ENCODE measurements around the gene ANO5. TPM values are rescaled to one million over a fixed set of nuclear protein-coding genes. Genes with fewer than 3 reads are reported as not detected.

ANO5 gene
- total RNA-seq, 1 experiment from 2014 or later, result not detected

- H3K27ac ChIP-seq (ENCODE audit: low read length), result no peak overlapping the region
- H3K9me2 ChIP-seq (replicated peaks; ENCODE audit: low read length), result no peaks in the 10 kb centered on the region
- DNase-seq, result no peak
- H2AFZ ChIP-seq (ENCODE audit: low read length), result no peak overlapping the region
- no peak overlapping the region for H3K4me3 ChIP-seq (ENCODE audit: low read length)
- H3K27me3 ChIP-seq (ENCODE audit: low read length), result no peaks in the 10 kb centered on the region
- H3K9me3 ChIP-seq (ENCODE audit: low read length), result no peaks in the 10 kb centered on the region
- no TSS peak for BruUV-seq (replicated peaks)
- intact Hi-C loops (cut with micrococcal nuclease), result no loop called here
- no peaks in the 10 kb centered on the region for H3K79me2 ChIP-seq (ENCODE audit: low read length)
- no peak overlapping the region for H3K9ac ChIP-seq (ENCODE audit: low read length)
- ChIA-PET POLR2A (ENCODE audit: unreplicated experiment) (no interaction called here), CTCF (no interaction called here)
- no peak overlapping the region for H3K4me2 ChIP-seq (ENCODE audit: low read length)
- ATAC-seq, result no peak
- H3F3A ChIP-seq (ENCODE audit: low read length, unreplicated experiment), result no peaks in the 10 kb centered on the region
- no peaks in the 10 kb centered on the region for H4K20me1 ChIP-seq (ENCODE audit: low read length)
- H3K4me1 ChIP-seq (ENCODE audit: insufficient read depth, low read length), result no peaks in the 10 kb centered on the region
- TF ChIP-seq EZH2phosphoT487 (IDR thresholded peaks at IDR 0.05; ENCODE audit: borderline replicate concordance, low read length), result no peak
- TF ChIP-seq EZH2 (IDR thresholded peaks at IDR 0.05; ENCODE audit: low read length, unreplicated experiment), result no peak
- no peak for TF ChIP-seq CTCF (conservative IDR thresholded peaks at IDR 0.05; ENCODE audit: low read depth, low read length)
- H3K36me3 ChIP-seq (ENCODE audit: low read depth, low read length), result no peaks in the 10 kb centered on the region
These were observed 24.1 kb downstream of the ANO5 start for GRCh38 chr11:22216940-22217339.

- no peak overlapping the region for H3K9ac ChIP-seq (ENCODE audit: low read length)
- intact Hi-C loops (cut with micrococcal nuclease), result no loop called here
These were observed 28.3 kb downstream of the ANO5 start for GRCh38 chr11:22221143-22221542.

GRCh38 chr11:22225190-22225589 is 32.3 kb downstream of the ANO5 start:
- Histone ChIP-seq H3K36me3 (ENCODE audit: low read depth, low read length) (no peaks in the 10 kb centered on the region), H3K9me3 (ENCODE audit: low read length) (no peaks in the 10 kb centered on the region), H3K9me2 (replicated peaks; ENCODE audit: low read length) (no peaks in the 10 kb centered on the region), H2AFZ (ENCODE audit: low read length) (no peak overlapping the region), H3K27me3 (ENCODE audit: low read length) (no peaks in the 10 kb centered on the region), H3K4me3 (ENCODE audit: low read length) (no peak overlapping the region), H3F3A (ENCODE audit: low read length, unreplicated experiment) (no peaks in the 10 kb centered on the region), H3K27ac (ENCODE audit: low read length) (no peak overlapping the region), H3K79me2 (ENCODE audit: low read length) (no peaks in the 10 kb centered on the region), H3K9ac (ENCODE audit: low read length) (no peak overlapping the region), H4K20me1 (ENCODE audit: low read length) (no peaks in the 10 kb centered on the region), H3K4me2 (ENCODE audit: low read length) (no peak overlapping the region), H3K4me1 (ENCODE audit: insufficient read depth, low read length) (no peaks in the 10 kb centered on the region)
- CTCF ChIA-PET, result no interaction called here
- intact Hi-C loops (cut with micrococcal nuclease), result no loop called here
- POLR2A ChIA-PET (ENCODE audit: unreplicated experiment), result no interaction called here
- BruUV-seq (replicated peaks), result no TSS peak
- ATAC-seq (no peak), DNase-seq (no peak)
- TF ChIP-seq EZH2phosphoT487 (IDR thresholded peaks at IDR 0.05; ENCODE audit: borderline replicate concordance, low read length) (no peak), CTCF (conservative IDR thresholded peaks at IDR 0.05; ENCODE audit: low read depth, low read length) (no peak), EZH2 (IDR thresholded peaks at IDR 0.05; ENCODE audit: low read length, unreplicated experiment) (no peak)

More at GRCh38 chr11:22221143-22221542, 28.3 kb downstream of the ANO5 start:
- H3K27ac ChIP-seq (ENCODE audit: low read length), result no peak overlapping the region
- H3K4me1 ChIP-seq (ENCODE audit: insufficient read depth, low read length), result no peaks in the 10 kb centered on the region
- TF ChIP-seq CTCF (conservative IDR thresholded peaks at IDR 0.05; ENCODE audit: low read depth, low read length) (no peak), EZH2phosphoT487 (IDR thresholded peaks at IDR 0.05; ENCODE audit: borderline replicate concordance, low read length) (no peak), EZH2 (IDR thresholded peaks at IDR 0.05; ENCODE audit: low read length, unreplicated experiment) (no peak)
- ATAC-seq, result no peak
- H4K20me1 ChIP-seq (ENCODE audit: low read length), result no peaks in the 10 kb centered on the region
- BruUV-seq (replicated peaks), result no TSS peak
- ChIA-PET CTCF (no interaction called here), POLR2A (ENCODE audit: unreplicated experiment) (no interaction called here)
- H3K9me3 ChIP-seq (ENCODE audit: low read length), result no peaks in the 10 kb centered on the region
- H3K36me3 ChIP-seq (ENCODE audit: low read depth, low read length), result no peaks in the 10 kb centered on the region
- no peak overlapping the region for H2AFZ ChIP-seq (ENCODE audit: low read length)
- H3K4me2 ChIP-seq (ENCODE audit: low read length), result no peak overlapping the region
- no peaks in the 10 kb centered on the region for H3K79me2 ChIP-seq (ENCODE audit: low read length)
- H3K4me3 ChIP-seq (ENCODE audit: low read length), result no peak overlapping the region
- no peak for DNase-seq
- H3K27me3 ChIP-seq (ENCODE audit: low read length), result no peaks in the 10 kb centered on the region
- no peaks in the 10 kb centered on the region for H3F3A ChIP-seq (ENCODE audit: low read length, unreplicated experiment)
- H3K9me2 ChIP-seq (replicated peaks; ENCODE audit: low read length), result no peaks in the 10 kb centered on the region

Data from PC-3 (cell line).